Fibroblast of lung (primary cell): ENCODE results near the gene CEP131. TPM values are rescaled to one million over a fixed set of nuclear protein-coding genes. Genes with fewer than 3 reads are reported as not detected.
"Not testable (repeated sequence)": the region's sequence is repeated elsewhere in the genome, so short reads cannot be mapped to it uniquely, and the experiment has no call there.

Experiments
- DNase-seq, 2 donors: peaks; one replicate each; pipeline versions ENCODE4 v3.0.0 to v3.0.0-alpha.2; 2010; ENCODE audit warnings: low read depth in 2 of 2
- H2AFZ ChIP-seq: 2 replicates; pipeline ENCODE4 v1.5.1; 2012; ENCODE audit warnings: low read length, control low read depth, inconsistent platforms
- H3K27ac ChIP-seq: 2 replicates; pipeline ENCODE4 v1.5.1; 2011; ENCODE audit warnings: low read length, control low read depth; ENCODE audit not compliant: insufficient read depth
- H3K27me3 ChIP-seq: 2 replicates; pipeline ENCODE4 v1.5.1; 2011; ENCODE audit warnings: mild to moderate bottlenecking, low read length; ENCODE audit not compliant: control insufficient read depth, insufficient read depth
- H3K36me3 ChIP-seq: 2 replicates; pipeline ENCODE4 v1.5.1; 2011; ENCODE audit warnings: low read length; ENCODE audit not compliant: control insufficient read depth, insufficient read depth
- H3K4me1 ChIP-seq: 2 replicates; pipeline ENCODE4 v1.5.1; 2011; ENCODE audit warnings: low read length; ENCODE audit not compliant: control insufficient read depth, insufficient read depth; ENCODE audit errors: extremely low read depth
- H3K4me2 ChIP-seq: 2 replicates; pipeline ENCODE4 v1.5.1; 2011; ENCODE audit warnings: low read length, control low read depth; ENCODE audit not compliant: insufficient read depth; ENCODE audit errors: extremely low read depth
- H3K4me3 ChIP-seq, 4 experiments: fragments of 200-600 bp in 1 of 4; sonication (generic) in 1 of 4; replicated peaks in 1 of 4; 2 replicates each; pipeline ENCODE4 v1.5.1; 2011 to 2016; ENCODE audit warnings: low read length in 4 of 4, low read depth in 3 of 4, mild to moderate bottlenecking in 3 of 4, control low read depth in 2 of 4, inconsistent platforms in 1 of 4, mixed read lengths in 1 of 4; ENCODE audit not compliant: insufficient read depth in 1 of 4; ENCODE audit errors: control extremely low read depth in 1 of 4
- H3K79me2 ChIP-seq: 2 replicates; pipeline ENCODE4 v1.5.1; 2012; ENCODE audit warnings: mild to moderate bottlenecking, low read length, inconsistent platforms; ENCODE audit not compliant: control insufficient read depth, insufficient read depth
- H3K9ac ChIP-seq: 2 replicates; pipeline ENCODE4 v1.5.1; 2011; ENCODE audit warnings: mild to moderate bottlenecking, low read length, control low read depth; ENCODE audit not compliant: insufficient read depth
- H3K9me3 ChIP-seq: 2 replicates; pipeline ENCODE4 v1.5.1; 2012; ENCODE audit warnings: low read depth, low read length; ENCODE audit not compliant: control insufficient read depth, insufficient read depth
- H4K20me1 ChIP-seq: 2 replicates; pipeline ENCODE4 v1.5.1; 2011; ENCODE audit warnings: low read length; ENCODE audit not compliant: control insufficient read depth, insufficient read depth; ENCODE audit errors: extremely low read depth
- EZH2 ChIP-seq: IDR thresholded peaks from 2 replicates; pipeline ENCODE4 v1.5.1; 2012; ENCODE audit warnings: low read length, control low read depth, mild to moderate bottlenecking; ENCODE audit errors: missing control alignments
- polyA plus RNA-seq, 2 donors: library from polyadenylated mRNA; depleted of rRNA in 1 of 2; stranded (reverse) in 1 of 2; unstranded in 1 of 2; fragments of >200 nt; gene quantifications; 2 replicates each; pipeline ENCODE4 v1.2.1, GENCODE V29; 2011 to 2012; ENCODE audit warnings: missing spikeins in 1 of 2
- total RNA-seq: library from RNA; depleted of rRNA; stranded (reverse); fragments of >200 nt; gene quantifications from 2 replicates; pipeline ENCODE4 v1.2.1, GENCODE V29; 2014
- TF ChIP-seq, protein P1 (sequence below), 2 donors: IDR thresholded peaks in 1 of 2; conservative IDR thresholded peaks in 1 of 2; 1 replicate in 1 of 2; 2 replicates in 1 of 2; pipeline ENCODE4 v1.5.1; 2011 to 2012; ENCODE audit warnings: low read length in 2 of 2, control low read depth in 1 of 2, inconsistent platforms in 1 of 2, low read depth in 1 of 2, mild to moderate bottlenecking in 1 of 2

CEP131 gene
- total and polyA plus RNA-seq, 2 donors (not counting 1 experiment from before 2014, with no cell fraction given), result 2.0 to 7.4 TPM

- H3K27me3 ChIP-seq, result no peaks in the 10 kb centered on the region
- DNase-seq, result no peak
- TF ChIP-seq, protein P1, sequence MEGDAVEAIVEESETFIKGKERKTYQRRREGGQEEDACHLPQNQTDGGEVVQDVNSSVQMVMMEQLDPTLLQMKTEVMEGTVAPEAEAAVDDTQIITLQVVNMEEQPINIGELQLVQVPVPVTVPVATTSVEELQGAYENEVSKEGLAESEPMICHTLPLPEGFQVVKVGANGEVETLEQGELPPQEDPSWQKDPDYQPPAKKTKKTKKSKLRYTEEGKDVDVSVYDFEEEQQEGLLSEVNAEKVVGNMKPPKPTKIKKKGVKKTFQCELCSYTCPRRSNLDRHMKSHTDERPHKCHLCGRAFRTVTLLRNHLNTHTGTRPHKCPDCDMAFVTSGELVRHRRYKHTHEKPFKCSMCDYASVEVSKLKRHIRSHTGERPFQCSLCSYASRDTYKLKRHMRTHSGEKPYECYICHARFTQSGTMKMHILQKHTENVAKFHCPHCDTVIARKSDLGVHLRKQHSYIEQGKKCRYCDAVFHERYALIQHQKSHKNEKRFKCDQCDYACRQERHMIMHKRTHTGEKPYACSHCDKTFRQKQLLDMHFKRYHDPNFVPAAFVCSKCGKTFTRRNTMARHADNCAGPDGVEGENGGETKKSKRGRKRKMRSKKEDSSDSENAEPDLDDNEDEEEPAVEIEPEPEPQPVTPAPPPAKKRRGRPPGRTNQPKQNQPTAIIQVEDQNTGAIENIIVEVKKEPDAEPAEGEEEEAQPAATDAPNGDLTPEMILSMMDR (conservative IDR thresholded peaks at IDR 0.05 in 1 of 2, IDR thresholded peaks at IDR 0.05 in 1 of 2; ENCODE audit: low read depth in 1 of 2, low read length in 2 of 2), result no peak
- TF ChIP-seq EZH2, result no peak
Measured at GRCh38 chr17:81156866-81157805, 65.6 kb downstream of the CEP131 start.

DNA sequence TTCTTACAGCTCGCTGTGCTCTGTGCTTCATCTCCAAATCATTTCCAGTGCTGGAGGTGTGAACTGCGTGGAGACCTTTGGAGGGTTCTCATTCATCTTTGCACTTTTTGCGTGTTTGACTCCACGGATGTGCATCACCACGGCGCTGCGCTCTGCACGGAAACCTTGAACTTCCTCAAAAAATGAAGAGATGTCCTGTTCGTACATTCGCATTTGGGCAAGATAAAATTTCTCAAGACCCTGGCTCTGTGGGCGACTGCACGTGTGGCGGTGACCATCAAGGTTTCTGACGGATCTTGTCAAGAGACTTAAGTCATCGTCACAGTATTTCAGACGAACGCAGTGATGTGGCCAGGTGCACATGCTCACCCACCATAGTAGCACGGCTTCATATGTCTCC lies 67.8 kb downstream of the CEP131 start:
- Histone ChIP-seq H2AFZ (no peak overlapping the region), H3K9me3 (no peaks in the 10 kb centered on the region), H3K4me3 (no peak overlapping the region), H3K36me3 (no peaks in the 10 kb centered on the region), H3K9ac (no peak overlapping the region), H4K20me1 (no peaks in the 10 kb centered on the region), H3K4me2 (no peak overlapping the region), H3K27me3 (no peaks in the 10 kb centered on the region), H3K27ac (no peak overlapping the region), H3K4me1 (no peaks in the 10 kb centered on the region), H3K79me2 (no peaks in the 10 kb centered on the region)
- DNase-seq, result no peak
- TF ChIP-seq, protein P1 (conservative IDR thresholded peaks at IDR 0.05 in 1 of 2, IDR thresholded peaks at IDR 0.05 in 1 of 2; ENCODE audit: low read depth in 1 of 2, low read length in 2 of 2), result no peak
- no peak for TF ChIP-seq EZH2

More at GRCh38 chr17:81156866-81157805, 65.6 kb downstream of the CEP131 start:
- Histone ChIP-seq H3K4me1 (no peaks in the 10 kb centered on the region), H2AFZ (no peak overlapping the region), H3K27ac (no peak overlapping the region), H3K4me3 (no peak overlapping the region), H4K20me1 (no peaks in the 10 kb centered on the region), H3K36me3 (no peaks in the 10 kb centered on the region), H3K9me3 (no peaks in the 10 kb centered on the region), H3K4me2 (no peak overlapping the region), H3K9ac (no peak overlapping the region), H3K79me2 (no peaks in the 10 kb centered on the region)

DNA sequence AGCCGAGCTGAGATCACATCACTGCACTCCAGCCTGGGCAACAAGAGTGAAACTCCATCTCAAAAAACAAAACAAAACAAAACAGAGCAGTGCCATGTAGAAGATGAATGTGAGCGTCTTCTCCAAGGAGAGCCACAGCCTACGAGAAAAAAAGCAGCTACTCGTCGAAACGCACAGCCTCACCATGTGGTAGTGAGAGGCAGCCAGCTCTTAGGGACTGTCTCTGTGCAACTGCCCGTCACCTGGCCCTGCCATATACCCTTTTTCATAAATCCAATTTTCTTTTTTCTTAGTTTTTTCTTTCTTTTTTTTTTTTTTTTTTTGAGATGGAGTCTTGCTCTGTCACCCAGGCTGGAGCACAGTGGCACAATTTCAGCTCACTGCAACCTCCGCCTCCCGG lies 68.7 kb downstream of the CEP131 start:
- DNase-seq, H3K4me2 ChIP-seq, H3K36me3 ChIP-seq, H3K4me3 ChIP-seq, H3K9ac ChIP-seq, H3K79me2 ChIP-seq, H3K4me1 ChIP-seq, H3K27me3 ChIP-seq, H3K27ac ChIP-seq, H2AFZ ChIP-seq, H4K20me1 ChIP-seq, H3K9me3 ChIP-seq: not testable (repeated sequence)
